GM18867 (cell line): ENCODE measurements around the gene ACOX1.

Experiments used
- ATAC-seq: cut with Tn5 transposase; IDR thresholded peaks from one replicate; pipeline ENCODE4 v1.9.1; 2021; ENCODE audit warnings: mild to moderate bottlenecking, moderate library complexity; ENCODE audit not compliant: unreplicated experiment

Gene ACOX1

DNA sequence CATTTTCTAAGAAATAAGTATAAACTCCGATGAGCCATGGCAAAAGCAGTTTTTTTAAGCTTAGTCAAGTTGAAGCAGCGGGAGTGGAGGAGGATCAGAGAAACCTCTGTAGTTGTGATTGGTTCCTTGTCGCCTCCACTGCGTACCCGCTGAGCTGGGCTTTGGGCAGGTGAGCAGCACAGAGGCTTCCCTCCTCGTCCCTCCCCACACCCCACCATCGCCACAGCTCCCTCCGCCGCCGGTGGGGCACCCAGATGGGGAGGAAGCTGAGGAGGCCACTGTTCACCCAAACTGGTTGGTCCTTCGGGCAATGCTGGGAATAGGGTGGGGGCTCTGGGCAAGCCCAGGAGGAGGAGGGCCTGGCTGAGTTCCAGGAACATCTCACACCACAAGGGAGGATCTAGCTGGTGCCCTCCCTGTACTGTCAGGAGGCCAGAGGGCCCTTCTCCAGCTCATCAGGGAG lies 69.1 kb downstream of the ACOX1 start:
- ATAC-seq, result no peak

GRCh38 chr17:75909051-75909811 lies 69.7 kb downstream of the ACOX1 start:
- no peak for ATAC-seq

GRCh38 chr17:75908201-75908600 lies 70.8 kb downstream of the ACOX1 start:
- no peak for ATAC-seq

DNA sequence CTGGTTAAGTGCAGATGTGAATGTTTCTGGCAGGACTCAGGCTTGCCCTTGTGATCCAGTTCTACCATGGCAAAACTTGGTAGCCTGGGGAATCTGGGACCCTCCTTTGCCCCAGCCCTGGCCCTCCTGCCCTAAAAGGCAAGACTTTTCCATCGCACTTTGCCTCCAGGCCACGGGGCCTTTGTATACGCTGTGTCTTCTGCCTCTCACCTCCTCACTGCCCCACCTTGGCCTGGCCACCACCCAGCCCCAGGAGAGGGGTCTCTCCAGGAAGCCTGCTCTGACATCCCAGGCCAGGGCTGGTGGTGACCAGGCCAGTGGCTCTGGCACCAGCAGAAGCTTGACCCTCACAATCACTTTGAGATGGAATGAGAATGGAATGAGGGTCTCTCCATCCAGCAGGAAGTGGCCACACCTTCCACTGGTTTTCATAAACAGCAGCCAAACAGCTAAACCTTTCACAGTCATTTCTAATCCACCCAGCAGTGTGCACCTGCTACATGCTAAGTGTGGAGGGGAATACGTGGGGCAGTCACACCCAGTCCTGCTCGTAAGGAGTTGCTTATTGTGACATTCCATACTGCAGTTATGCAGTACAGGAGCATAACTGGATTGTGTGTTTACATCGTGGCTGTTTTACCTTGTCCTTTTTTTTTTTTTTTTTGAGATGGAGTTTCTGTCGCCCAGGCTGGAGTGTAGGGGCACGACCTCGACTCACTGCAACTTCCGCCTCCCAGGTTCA lies 72.7 kb downstream of the ACOX1 start:
- ATAC-seq, result no peak

GRCh38 chr17:75904749-75905521 lies 74.0 kb downstream of the ACOX1 start, which contains the start of gene MRPL38:
Gene MRPL38 (minus strand): TSS chr17:75904884. CDS start chr17:75904875, 9 bp downstream.
- ATAC-seq, result peak; percentile 88

GRCh38 chr17:75902406-75902805 lies 76.6 kb downstream of the ACOX1 start:
- ATAC-seq, result no peak

DNA sequence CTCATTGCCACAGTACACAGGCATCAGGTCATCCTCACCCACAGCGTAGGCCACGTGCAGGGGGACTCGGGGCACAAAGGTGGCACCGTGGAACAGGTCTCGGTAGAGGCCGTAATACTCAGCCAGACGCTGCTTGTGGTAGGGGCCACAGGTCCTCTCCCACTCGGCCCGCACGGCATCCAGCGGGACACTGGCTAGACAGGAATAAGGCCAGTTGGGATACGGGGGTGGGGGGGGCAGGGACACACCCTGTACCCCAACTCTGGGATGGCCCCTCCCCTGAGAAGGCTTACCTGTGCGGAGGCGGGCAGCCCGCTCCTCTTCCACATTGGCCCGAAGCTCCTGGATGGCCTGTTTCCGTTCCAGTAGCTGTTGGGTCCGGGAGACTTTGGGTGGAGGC lies 77.2 kb downstream of the ACOX1 start:
- ATAC-seq, result no peak

- ATAC-seq, result no peak
These were observed 78.1 kb downstream of the ACOX1 start for GRCh38 chr17:75900691-75901533.

- ATAC-seq, result no peak
These were observed 79.0 kb downstream of the ACOX1 start for GRCh38 chr17:75899767-75900468.

GRCh38 chr17:75899353-75899752 lies 79.6 kb downstream of the ACOX1 start:
- ATAC-seq, result no peak

GRCh38 chr17:75898791-75899190 lies 80.2 kb downstream of the ACOX1 start:
- no peak for ATAC-seq

- ATAC-seq, result no peak
These were observed 80.9 kb downstream of the ACOX1 start for GRCh38 chr17:75898065-75898464.

DNA sequence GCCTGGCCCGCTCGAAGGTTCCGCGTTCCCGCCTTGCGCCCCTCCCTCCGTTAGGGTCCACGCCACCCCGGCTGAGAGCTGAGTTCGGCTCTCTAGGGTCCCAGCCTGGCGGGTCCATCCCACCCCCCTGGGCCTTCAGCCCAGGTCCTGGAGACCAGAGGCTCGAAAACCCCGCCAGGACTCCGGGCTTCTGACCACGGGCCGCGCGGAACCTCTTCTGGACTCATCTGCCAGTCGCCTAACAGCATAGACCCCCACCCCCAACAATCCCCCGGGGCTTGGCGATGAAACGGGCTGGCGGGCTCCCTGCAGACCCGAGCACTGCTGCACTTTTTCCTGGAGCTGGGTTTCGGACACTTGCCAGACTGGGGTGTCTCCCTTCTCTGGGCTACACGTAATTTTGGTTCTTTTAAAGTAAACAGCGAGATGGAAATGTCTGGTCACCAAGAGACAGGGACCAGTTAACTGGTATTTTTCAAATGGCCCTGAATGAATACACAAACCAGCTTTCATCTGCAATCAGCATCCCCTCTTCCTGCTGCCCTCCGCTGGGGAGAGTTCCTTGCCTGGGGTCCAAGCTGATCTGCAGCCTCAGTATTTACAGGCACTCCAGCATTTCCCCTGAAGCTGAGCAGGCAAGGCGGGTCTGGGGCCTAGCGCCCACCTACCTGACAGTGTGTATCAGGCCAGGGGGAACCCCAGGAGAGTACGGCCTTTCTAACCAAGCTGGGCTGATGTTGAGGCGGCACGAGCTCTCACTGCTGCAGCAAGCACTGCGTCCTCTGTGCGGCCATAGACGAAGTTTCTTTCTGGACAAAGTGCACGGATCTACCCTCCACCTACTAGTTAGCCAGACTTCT lies 81.6 kb downstream of the ACOX1 start:
- no peak for ATAC-seq

GRCh38 chr17:75896415-75897159 lies 82.4 kb downstream of the ACOX1 start, which contains the start of gene TRIM65:
Gene TRIM65 (minus strand): TSS chr17:75896951. CDS start chr17:75896937, 14 bp downstream.
- ATAC-seq, result peak; percentile 56

DNA sequence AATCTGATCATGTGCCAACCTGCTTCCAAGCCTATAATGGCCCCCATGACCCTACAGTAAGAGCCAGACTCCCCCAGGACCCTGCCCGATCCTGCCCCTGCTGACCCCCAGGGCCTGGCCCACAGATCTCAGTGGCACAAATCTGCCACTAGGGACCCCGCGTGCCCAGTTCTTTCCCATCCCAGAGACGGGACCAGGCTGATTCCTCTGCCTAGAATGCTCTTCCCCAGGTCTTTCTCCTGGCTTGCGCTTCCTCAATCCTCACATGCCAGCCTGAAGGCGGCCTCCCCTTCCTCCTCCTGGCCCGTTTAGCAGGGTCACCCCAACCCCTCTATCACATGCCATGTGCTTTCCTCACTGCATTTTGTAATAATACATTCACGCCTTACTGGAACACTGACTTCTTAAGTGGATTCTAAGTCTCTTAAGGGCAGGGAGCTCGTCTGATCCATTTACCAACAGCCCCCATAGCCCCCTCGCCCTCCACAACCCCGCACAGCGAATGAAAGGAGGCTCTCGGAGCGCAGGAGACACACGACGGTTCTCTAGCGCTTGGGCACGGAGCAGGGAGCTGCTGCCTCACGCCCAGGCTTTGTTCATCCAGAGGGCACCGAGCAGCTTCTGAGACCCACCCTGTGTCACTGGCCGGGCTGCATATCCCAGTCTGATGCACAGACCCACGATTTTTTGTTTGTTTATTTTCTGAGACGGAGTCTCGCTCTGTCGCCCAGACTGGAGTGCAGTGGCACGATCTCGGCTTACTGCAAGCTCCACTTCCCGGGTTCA lies 83.4 kb downstream of the ACOX1 start:
- no peak for ATAC-seq

- ATAC-seq, result no peak
These were observed 84.8 kb downstream of the ACOX1 start for GRCh38 chr17:75894049-75894733.
